Measurements from ENCODE around the gene EHBP1L1.

Gene EHBP1L1

DNA sequence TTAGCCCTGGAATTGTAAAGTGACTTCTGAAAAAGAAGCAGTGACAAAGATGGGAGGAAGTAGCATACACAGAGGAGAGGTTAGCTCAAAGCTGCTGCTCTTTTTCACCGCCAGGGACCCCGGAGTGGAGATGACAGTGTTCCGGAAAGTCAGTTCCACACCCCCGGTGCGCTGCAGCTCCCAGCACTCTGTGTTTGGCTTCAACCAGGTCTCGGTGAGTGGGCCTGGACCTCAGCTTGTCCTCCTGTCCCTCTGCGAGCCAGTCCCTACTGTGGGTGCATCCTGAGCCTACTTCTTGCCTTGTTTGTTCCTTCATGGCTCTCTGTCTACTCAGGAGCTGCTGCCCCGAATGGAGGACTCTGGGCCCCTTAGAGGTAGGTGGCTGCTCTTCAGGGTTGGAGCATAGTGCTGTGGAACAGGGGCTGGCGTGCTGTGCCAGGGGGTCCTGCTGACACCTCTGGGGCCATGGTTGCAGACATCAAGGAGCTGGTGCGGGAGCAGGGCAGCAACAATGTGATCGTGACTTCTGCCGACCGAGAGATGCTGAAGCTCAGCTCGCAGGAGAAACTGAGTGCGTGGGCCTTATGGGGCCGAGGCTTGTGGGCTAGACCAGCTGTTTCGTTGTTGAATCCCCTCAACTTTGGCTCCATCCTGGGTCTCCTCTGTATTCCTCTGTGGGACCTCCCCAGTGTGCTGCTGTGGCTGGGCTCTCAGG lies 41.4 kb downstream of the EHBP1L1 start:
- H3K9me3 Mint-ChIP-seq, result no peaks in the 10 kb centered on the region
- peaks cover 12% of the 10 kb centered on the region for H3K36me3 Mint-ChIP-seq (ENCODE audit: low read depth)
- H3K27ac Mint-ChIP-seq, result peak overlapping the region; percentile 48
- TF ChIP-seq, protein P1, sequence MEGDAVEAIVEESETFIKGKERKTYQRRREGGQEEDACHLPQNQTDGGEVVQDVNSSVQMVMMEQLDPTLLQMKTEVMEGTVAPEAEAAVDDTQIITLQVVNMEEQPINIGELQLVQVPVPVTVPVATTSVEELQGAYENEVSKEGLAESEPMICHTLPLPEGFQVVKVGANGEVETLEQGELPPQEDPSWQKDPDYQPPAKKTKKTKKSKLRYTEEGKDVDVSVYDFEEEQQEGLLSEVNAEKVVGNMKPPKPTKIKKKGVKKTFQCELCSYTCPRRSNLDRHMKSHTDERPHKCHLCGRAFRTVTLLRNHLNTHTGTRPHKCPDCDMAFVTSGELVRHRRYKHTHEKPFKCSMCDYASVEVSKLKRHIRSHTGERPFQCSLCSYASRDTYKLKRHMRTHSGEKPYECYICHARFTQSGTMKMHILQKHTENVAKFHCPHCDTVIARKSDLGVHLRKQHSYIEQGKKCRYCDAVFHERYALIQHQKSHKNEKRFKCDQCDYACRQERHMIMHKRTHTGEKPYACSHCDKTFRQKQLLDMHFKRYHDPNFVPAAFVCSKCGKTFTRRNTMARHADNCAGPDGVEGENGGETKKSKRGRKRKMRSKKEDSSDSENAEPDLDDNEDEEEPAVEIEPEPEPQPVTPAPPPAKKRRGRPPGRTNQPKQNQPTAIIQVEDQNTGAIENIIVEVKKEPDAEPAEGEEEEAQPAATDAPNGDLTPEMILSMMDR (IDR thresholded peaks at IDR 0.05), result no peak
- H3K4me1 Mint-ChIP-seq, result peaks cover 21% of the 10 kb centered on the region
- H3K27me3 Mint-ChIP-seq (ENCODE audit: low read depth, poor library complexity), result no peaks in the 10 kb centered on the region
- peak overlapping the region; percentile 96 for H3K4me3 Mint-ChIP-seq
- no peak for DNase-seq

DNA sequence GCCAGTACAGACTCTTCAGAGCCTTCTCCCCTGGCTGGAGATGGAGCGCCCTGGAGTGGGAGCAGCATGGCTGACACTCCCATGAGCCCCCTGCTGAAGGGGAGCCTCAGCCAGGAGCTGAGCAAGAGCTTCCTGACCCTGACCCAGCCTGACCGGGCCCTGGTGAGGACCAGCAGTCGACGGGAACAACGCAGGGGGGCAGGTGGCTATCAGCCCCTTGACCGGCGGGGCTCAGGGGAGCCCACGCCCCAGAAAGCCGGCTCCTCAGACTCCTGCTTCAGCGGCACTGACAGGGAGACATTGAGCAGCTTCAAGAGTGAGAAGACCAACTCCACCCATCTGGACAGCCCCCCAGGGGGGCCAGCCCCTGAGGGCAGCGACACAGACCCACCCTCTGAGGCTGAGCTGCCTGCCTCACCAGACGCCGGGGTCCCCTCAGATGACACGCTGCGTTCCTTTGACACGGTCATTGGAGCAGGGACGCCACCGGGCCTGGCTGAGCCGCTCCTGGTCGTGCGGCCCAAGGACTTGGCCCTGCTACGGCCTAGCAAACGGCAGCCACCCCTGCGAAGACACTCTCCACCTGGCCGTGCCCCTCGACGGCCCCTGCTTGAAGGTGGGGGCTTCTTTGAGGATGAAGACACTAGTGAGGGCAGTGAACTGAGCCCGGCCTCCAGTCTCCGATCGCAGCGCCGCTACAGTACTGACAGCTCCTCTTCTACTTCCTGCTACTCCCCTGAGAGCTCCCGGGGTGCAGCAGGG lies 42.3 kb downstream of the EHBP1L1 start:
- TF ChIP-seq, protein P1 (IDR thresholded peaks at IDR 0.05), result no peak
- Mint-ChIP-seq H3K36me3 (ENCODE audit: low read depth) (peaks cover 13% of the 10 kb centered on the region), H3K27ac (no peak overlapping the region), H3K27me3 (ENCODE audit: low read depth, poor library complexity) (no peaks in the 10 kb centered on the region), H3K9me3 (no peaks in the 10 kb centered on the region), H3K4me3 (peak overlapping the region; percentile 96), H3K4me1 (peaks cover 12% of the 10 kb centered on the region)
- no peak for DNase-seq

DNA sequence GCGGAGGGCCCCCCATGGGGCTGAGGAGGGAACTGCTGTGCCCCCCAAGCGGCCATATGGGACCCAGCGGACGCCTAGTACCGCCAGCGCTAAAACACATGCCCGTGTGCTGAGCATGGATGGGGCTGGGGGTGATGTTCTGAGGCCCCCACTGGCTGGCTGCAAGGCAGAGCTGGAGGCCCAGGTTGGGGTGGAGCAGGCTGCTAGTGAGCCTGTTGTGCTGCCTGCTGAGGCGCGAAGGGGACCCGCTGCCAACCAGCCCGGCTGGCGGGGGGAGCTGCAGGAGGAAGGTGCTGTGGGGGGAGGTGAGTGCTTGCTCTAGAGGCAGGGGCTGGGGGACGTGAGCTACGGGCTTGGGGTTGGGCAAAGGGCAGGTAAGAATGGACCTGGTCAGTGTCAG lies 42.9 kb downstream of the EHBP1L1 start:
- TF ChIP-seq, protein P1 (IDR thresholded peaks at IDR 0.05), result no peak
- DNase-seq, result no peak
- peaks cover 10% of the 10 kb centered on the region for H3K4me1 Mint-ChIP-seq

DNA sequence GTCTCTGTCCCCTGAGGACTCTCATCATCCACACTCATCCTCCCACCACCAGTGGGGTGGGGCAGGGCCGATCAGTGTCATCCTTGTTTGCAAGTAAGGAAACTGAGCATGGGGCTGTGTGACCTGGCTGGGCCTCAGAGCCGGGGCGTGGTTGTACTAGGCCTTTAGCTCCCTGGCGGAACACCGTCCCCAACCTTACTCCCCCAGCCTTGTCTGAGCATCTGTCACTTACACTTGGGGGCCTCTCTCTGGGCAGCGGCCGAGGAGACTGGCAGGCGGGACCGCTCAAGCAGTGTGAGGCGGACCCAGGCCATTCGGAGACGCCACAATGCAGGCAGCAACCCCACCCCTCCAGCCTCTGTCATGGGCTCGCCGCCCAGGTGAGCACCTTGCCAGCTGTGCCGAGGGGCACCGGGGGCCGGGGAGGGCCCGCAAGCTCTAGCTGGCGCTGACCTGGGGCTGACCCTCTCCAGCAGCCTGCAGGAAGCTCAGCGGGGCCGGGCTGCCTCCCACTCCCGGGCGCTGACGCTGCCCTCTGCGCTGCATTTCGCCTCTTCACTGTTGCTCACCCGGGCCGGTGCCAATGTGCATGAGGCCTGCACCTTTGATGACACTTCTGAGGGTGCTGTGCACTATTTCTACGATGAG lies 43.6 kb downstream of the EHBP1L1 start:
- Mint-ChIP-seq H3K4me1 (peaks cover 10% of the 10 kb centered on the region), H3K27ac (no peak overlapping the region), H3K9me3 (no peaks in the 10 kb centered on the region), H3K27me3 (ENCODE audit: low read depth, poor library complexity) (no peaks in the 10 kb centered on the region), H3K4me3 (no peak overlapping the region), H3K36me3 (ENCODE audit: low read depth) (peaks cover 13% of the 10 kb centered on the region)
- TF ChIP-seq, protein P1 (IDR thresholded peaks at IDR 0.05), result no peak
- no peak for DNase-seq

More for the DNA sequence above, 42.9 kb downstream of the EHBP1L1 start:
- Mint-ChIP-seq H3K4me3 (no peak overlapping the region), H3K36me3 (ENCODE audit: low read depth) (peaks cover 13% of the 10 kb centered on the region), H3K9me3 (no peaks in the 10 kb centered on the region), H3K27ac (no peak overlapping the region), H3K27me3 (ENCODE audit: low read depth, poor library complexity) (no peaks in the 10 kb centered on the region)

DNA sequence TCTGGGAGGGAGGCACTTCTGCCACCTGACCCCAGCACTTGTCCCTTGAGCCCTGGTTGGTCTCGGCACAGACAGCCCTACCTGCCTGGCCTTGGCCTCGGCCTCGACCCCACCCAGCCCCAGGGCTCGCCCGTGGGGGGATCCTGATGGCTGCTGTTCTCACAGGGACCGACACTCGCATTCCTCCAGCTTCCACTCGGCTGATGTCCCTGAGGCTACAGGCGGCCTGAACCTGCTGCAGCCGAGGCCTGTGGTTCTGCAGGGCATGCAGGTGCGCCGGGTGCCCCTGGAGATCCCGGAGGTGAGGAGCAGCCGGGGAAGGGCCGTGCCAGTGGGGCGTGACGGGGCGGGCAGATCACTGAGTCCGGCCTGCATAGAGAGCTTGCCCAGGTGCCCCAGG lies 44.8 kb downstream of the EHBP1L1 start:
- Mint-ChIP-seq H3K27me3 (ENCODE audit: low read depth, poor library complexity) (no peaks in the 10 kb centered on the region), H3K36me3 (ENCODE audit: low read depth) (peaks cover 13% of the 10 kb centered on the region), H3K4me3 (no peak overlapping the region), H3K9me3 (no peaks in the 10 kb centered on the region), H3K27ac (no peak overlapping the region), H3K4me1 (peaks cover 10% of the 10 kb centered on the region)
- TF ChIP-seq, protein P1 (IDR thresholded peaks at IDR 0.05), result no peak
- DNase-seq, result no peak

Measured in nephron progenitor cell (in vitro differentiated cells).